Amniotic epithelial cell (primary cell): ENCODE measurements around the gene GRHL3.

Experiments used
- DNase-seq: peaks from one replicate; pipeline ENCODE4 v3.0.0-alpha.2; 2010; ENCODE audit warnings: low read depth

Gene GRHL3

DNA sequence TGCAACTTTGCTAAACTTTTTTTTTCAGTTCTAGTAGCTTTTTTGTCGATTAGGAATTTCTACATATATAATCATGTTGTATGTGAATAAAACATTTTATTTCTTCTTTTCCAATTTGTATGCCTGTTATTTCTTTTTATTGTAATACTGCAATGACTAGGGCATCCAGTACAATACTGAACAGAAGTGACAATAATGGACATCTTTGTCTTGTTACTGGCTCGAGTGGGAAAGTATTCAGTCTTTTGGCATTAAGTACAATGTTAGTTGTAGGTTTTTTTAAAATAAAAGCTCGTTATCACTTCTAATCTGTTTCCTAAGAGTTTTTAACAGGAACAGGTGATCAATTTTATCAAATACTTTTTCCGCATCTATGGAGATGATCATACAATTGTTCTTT lies 84.6 kb downstream of the GRHL3 start:
- no peak for DNase-seq
